Measurements from ENCODE around the gene FBH1.

DNA sequence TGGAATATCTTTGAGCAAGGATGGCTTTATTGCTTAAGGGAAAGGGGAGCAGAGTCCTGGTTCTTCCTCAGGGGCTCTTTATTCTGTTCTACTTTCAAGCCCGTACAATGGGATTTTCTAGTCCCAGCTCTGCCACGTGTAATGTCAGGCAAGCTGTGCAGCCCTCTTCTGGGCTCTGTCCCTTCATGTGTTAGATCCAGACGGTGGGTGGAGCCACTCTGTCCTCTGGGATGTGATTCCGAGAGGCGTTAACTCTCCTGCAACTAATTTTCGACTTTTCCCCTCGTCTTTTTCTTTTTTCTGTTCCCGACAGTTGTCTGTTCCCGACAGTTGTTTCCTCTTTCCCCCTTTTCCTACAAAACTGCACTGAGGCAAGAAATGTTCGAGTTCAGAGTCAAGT lies 34.8 kb downstream of the FBH1 start:
- TF ChIP-seq, protein P1, sequence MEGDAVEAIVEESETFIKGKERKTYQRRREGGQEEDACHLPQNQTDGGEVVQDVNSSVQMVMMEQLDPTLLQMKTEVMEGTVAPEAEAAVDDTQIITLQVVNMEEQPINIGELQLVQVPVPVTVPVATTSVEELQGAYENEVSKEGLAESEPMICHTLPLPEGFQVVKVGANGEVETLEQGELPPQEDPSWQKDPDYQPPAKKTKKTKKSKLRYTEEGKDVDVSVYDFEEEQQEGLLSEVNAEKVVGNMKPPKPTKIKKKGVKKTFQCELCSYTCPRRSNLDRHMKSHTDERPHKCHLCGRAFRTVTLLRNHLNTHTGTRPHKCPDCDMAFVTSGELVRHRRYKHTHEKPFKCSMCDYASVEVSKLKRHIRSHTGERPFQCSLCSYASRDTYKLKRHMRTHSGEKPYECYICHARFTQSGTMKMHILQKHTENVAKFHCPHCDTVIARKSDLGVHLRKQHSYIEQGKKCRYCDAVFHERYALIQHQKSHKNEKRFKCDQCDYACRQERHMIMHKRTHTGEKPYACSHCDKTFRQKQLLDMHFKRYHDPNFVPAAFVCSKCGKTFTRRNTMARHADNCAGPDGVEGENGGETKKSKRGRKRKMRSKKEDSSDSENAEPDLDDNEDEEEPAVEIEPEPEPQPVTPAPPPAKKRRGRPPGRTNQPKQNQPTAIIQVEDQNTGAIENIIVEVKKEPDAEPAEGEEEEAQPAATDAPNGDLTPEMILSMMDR (IDR thresholded peaks at IDR 0.05): no peak
- TF ChIP-seq POLR2A (IDR thresholded peaks at IDR 0.05): no peak
